A673 (cell line): ENCODE measurements around the gene RPP25L.

ENCODE experiments used
- EZH2 ChIP-seq: fragments of 200-600 bp; sonication (generic); IDR thresholded peaks from 2 replicates; pipeline ENCODE4 v1.6.1; 2017; ENCODE audit warnings: borderline replicate concordance, low read depth, mild to moderate bottlenecking, mixed read lengths, antibody characterized with exemption, low read length; ENCODE audit not compliant: poor library complexity, severe bottlenecking
- TF ChIP-seq, protein P1 (sequence below): fragments of 300-800, 200-600 bp; sonication (generic); conservative IDR thresholded peaks from 2 replicates; pipeline ENCODE4 v1.5.1; 2017; ENCODE audit warnings: low read depth, mild to moderate bottlenecking, antibody characterized with exemption, low read length, moderate library complexity, mixed read lengths

DNA sequence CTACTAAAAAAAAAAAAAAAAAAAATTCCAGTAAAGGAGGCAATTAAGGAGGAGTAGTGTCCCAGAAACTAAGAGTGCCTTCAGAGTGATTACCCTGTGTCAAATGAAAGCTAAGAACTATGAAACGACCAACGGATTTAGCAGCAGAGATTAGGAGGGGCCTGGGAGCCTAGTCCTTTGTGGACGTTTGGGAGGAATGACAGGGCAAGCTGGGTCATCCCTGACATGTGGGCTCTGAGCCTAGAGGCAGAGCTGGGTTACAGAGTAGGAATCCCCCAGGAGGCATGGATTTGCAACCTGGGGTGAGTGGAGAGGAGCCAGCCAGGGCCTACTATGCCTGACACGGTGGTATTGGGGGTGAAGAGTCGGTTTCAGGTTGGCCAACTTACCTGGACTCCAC is 21.3 kb upstream of the RPP25L start:
- TF ChIP-seq, protein P1, sequence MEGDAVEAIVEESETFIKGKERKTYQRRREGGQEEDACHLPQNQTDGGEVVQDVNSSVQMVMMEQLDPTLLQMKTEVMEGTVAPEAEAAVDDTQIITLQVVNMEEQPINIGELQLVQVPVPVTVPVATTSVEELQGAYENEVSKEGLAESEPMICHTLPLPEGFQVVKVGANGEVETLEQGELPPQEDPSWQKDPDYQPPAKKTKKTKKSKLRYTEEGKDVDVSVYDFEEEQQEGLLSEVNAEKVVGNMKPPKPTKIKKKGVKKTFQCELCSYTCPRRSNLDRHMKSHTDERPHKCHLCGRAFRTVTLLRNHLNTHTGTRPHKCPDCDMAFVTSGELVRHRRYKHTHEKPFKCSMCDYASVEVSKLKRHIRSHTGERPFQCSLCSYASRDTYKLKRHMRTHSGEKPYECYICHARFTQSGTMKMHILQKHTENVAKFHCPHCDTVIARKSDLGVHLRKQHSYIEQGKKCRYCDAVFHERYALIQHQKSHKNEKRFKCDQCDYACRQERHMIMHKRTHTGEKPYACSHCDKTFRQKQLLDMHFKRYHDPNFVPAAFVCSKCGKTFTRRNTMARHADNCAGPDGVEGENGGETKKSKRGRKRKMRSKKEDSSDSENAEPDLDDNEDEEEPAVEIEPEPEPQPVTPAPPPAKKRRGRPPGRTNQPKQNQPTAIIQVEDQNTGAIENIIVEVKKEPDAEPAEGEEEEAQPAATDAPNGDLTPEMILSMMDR, result no peak
- no peak for TF ChIP-seq EZH2
